ENCODE measurements around the gene MRPL40.

DNA sequence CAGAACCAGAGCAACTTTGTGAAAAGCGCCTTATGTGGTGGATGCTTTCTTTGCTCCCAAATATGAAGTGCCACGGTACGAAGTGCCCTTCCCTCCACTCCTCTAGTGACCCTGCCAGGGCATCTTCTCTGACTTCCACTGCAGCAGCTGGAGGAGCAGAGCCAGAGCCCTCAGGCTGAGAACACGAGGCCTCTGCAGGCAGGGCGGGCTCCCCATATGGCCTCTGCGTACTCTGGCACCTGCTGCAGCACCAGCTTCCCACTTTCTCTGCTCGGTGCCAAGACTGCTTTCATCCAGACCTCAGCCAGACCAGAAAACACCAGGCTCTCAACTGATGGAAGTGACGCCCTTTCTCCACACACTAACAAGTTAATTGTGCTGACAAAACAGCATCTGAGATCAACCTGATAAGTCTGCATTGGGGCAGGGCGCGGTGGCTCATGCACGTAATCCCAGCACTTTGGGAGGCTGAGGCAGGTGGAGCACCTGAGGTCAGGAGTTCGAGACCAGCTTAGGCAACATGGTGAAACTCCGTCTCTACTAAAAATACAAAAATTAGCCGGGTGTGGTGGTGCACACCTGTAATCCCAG lies 33.9 kb downstream of the MRPL40 start:
- TF ChIP-seq, protein P1, sequence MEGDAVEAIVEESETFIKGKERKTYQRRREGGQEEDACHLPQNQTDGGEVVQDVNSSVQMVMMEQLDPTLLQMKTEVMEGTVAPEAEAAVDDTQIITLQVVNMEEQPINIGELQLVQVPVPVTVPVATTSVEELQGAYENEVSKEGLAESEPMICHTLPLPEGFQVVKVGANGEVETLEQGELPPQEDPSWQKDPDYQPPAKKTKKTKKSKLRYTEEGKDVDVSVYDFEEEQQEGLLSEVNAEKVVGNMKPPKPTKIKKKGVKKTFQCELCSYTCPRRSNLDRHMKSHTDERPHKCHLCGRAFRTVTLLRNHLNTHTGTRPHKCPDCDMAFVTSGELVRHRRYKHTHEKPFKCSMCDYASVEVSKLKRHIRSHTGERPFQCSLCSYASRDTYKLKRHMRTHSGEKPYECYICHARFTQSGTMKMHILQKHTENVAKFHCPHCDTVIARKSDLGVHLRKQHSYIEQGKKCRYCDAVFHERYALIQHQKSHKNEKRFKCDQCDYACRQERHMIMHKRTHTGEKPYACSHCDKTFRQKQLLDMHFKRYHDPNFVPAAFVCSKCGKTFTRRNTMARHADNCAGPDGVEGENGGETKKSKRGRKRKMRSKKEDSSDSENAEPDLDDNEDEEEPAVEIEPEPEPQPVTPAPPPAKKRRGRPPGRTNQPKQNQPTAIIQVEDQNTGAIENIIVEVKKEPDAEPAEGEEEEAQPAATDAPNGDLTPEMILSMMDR (IDR thresholded peaks at IDR 0.05): no peak
- TF ChIP-seq POLR2AphosphoS5 (IDR thresholded peaks at IDR 0.05): no peak
